ENCODE data around the gene NLGN1. TPM values are rescaled to one million over a fixed set of nuclear protein-coding genes. Genes with fewer than 3 reads are reported as not detected.

NLGN1 gene
- total and polyA plus RNA-seq, 12 donors, result 0.88 to 19.9 (median 12.6) TPM

GRCh38 chr3:173652093-173652492, 254.5 kb downstream of the NLGN1 start:
- Histone ChIP-seq H3K27ac (no peak overlapping the region), H3K9me3 (peaks cover 0 to 5% (median 0%) of the 10 kb centered on the region in 11 donors), H3K27me3 (no peaks in the 10 kb centered on the region), H3K4me1 (no peaks in the 10 kb centered on the region), H3K36me3 (no peaks in the 10 kb centered on the region), H3K4me3 (no peak overlapping the region)
- WGBS, 2 donors, result 90 to 92% methylated on average over 2 of the region's 2 CpGs
- DNase-seq (no peak), ATAC-seq (no peak)
- intact Hi-C loops (cut with DNase I), result loop anchor here in 1 of 10 donors (2.0 kb wide), 1 partner anchor 53 kb away; no protein-coding TSS in a partner anchor
- TF ChIP-seq CTCF (IDR thresholded peaks at IDR 0.05), result no peak

- no peak overlapping the region for H3K27ac ChIP-seq
- H3K4me1 ChIP-seq, result no peaks in the 10 kb centered on the region
- ATAC-seq, result no peak
- 88 to 100% methylated on average over 1 of the region's 1 CpG for WGBS, 2 donors
- no peaks in the 10 kb centered on the region for H3K36me3 ChIP-seq
- intact Hi-C loops (cut with DNase I), result loop anchor here in 1 of 10 donors (2.0 kb wide), 1 partner anchor 51 kb away; no protein-coding TSS in a partner anchor
- H3K27me3 ChIP-seq, result no peaks in the 10 kb centered on the region
- no peak overlapping the region for H3K4me3 ChIP-seq
- no peak for TF ChIP-seq CTCF (IDR thresholded peaks at IDR 0.05)
- peaks cover 0 to 5% (median 0%) of the 10 kb centered on the region in 11 donors for H3K9me3 ChIP-seq
- no peak for DNase-seq
Measured at GRCh38 chr3:173653781-173654180, 256.2 kb downstream of the NLGN1 start.

- no peaks in the 10 kb centered on the region for H3K27me3 ChIP-seq
- TF ChIP-seq CTCF (IDR thresholded peaks at IDR 0.05), result no peak
- WGBS, 2 donors, result 31 to 40% methylated on average over 2 of the region's 2 CpGs
- intact Hi-C loops (cut with DNase I), result loop anchor here in 2 of 10 donors (5.0 kb wide), 1 partner anchor 43 kb away; no protein-coding TSS in a partner anchor
- no peak overlapping the region for H3K4me3 ChIP-seq
- ATAC-seq (peak in 7 of 8 donors; percentile 43 to 94 (median 75)), DNase-seq (no peak)
- peak overlapping the region in 2 of 10 donors; percentile 28 to 61 for H3K27ac ChIP-seq
- H3K4me1 ChIP-seq, result peaks cover 0 to 20% (median 0%) of the 10 kb centered on the region in 9 donors
- H3K9me3 ChIP-seq, result no peaks in the 10 kb centered on the region
- no peaks in the 10 kb centered on the region for H3K36me3 ChIP-seq
Measured at GRCh38 chr3:173659972-173660371, 262.4 kb downstream of the NLGN1 start.

- Histone ChIP-seq H3K36me3 (no peaks in the 10 kb centered on the region), H3K4me3 (no peak overlapping the region), H3K9me3 (no peaks in the 10 kb centered on the region), H3K4me1 (peaks cover 0 to 20% (median 0%) of the 10 kb centered on the region in 9 donors), H3K27ac (peak overlapping the region in 5 of 10 donors; percentile 30 to 61 (median 40)), H3K27me3 (no peaks in the 10 kb centered on the region)
- ATAC-seq (peak in 4 of 8 donors; percentile 75 to 84 (median 78)), DNase-seq (no peak)
- TF ChIP-seq CTCF (IDR thresholded peaks at IDR 0.05), result no peak
- WGBS, 2 donors, result 30 to 33% methylated on average over 3 of the region's 3 CpGs
- intact Hi-C loops (cut with DNase I), result loop anchor here in 3 of 10 donors (1.0 to 5.0 kb wide), 2 partner anchors 43 to 47 kb away; no protein-coding TSS in a partner anchor
Measured at GRCh38 chr3:173660645-173661299, 263.2 kb downstream of the NLGN1 start.

All from heart right ventricle (tissue), 16 donors.